NOMO-1 treated with dmso at 0.1 percent for 144 hours (cell line): ENCODE results near the gene SEPTIN1.
"Not testable (repeated sequence)": the region's sequence is repeated elsewhere in the genome, so short reads cannot be mapped to it uniquely, and the experiment has no call there.

ENCODE experiments used
- DNase-seq: peaks from one replicate; lab custom pipeline; 2025; ENCODE audit not compliant: unreplicated experiment; lab: John Stamatoyannopoulos, UW

The SEPTIN1 gene

DNA sequence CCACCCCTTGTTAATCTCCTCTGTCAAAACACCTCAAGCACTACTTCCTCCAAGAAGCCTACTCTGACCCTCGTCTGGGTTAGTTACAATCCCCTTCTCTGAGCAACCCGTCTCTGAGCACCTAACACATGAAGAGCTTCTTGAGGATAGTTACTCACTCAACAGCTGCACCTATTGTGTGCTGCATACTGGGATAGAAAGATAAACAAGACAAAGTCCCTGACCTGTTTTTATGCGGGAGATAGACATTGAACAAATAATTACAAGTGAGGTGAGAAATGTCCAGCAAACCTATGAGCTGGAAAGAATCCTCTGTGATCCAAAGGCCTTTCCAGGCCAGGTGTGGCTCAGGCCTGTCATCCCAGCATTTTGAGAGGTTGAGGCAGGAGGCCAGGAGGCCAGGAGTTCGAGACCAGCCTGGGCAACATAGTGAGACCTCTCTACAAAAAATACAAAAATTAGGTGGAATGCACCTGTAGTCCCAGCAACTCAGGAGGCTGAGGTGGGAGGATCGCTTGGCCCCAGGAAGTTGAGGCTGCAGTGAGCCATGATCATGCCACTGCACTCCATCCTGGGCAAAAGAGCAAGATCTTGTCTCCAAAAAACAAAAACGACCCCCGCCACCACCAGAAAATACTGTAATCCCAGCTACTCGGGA lies 19.5 kb upstream of the SEPTIN1 start:
- no peak for DNase-seq

DNA sequence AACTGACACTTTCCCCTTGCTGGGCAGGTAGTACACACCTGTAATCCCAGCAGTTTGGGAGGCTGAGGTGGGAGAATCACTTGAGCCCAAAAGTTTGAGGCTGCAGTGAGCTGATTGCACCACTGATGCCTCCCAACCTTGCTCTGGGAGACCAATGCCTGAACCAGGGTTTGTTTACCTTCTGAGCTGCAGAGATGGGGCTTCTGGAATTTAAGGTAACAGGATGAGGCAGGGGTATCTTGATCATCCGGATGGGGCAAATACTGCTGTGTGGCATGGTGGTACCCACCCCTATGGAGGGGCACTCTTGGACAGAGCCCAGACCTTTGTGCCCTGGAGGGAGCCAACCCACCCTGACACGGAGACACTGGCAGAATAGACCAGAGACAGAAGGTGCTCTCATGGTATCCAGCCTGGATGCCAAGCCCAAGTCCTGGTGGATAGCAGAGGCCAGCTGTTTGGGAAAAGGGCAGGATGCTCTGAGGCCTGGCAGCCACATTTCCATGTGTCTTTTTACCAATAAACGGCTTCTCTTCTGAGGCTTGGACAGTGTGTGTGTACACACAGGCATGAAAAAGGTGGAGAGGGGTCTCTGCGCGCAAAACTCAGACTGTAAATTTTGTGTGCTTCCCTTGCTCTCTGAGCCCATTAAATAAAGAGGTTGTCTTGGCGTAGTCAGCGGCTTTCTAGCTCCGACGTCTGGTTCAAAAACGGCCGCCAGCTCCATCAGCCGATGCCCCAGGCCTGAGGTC lies 17.2 kb upstream of the SEPTIN1 start:
- no peak for DNase-seq

DNA sequence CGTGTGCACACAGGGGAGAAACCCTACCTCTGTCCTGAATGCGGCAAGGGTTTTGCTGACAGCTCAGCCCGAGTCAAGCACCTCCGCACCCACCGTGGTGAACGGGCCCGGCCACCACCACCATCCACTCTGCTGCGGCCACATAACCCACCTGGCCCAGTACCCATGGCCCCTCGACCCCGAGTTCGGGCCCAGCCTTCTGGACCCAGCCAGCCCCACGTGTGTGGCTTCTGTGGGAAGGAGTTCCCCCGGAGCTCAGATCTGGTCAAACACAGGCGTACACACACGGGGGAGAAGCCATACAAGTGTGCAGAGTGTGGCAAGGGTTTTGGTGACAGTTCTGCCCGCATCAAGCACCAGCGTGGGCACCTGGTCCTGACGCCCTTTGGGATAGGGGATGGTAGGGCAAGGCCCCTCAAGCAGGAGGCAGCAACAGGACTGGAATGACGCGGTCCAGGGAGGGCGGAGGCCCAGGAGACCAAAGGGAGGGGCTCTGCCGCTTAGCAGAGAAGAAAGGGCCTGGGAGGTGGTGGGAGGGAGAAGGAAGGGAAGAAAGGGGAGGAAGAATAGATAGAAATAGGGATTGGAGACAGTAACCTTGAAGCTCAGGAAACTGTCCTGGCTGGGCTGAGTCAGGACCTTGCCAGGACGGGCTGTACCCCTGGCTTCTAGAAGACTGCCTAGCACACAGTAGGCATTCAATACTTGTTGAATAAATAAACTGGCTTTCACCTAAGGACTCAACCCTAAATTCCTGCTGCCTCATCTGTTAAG lies 16.5 kb upstream of the SEPTIN1 start:
- no peak for DNase-seq

DNA sequence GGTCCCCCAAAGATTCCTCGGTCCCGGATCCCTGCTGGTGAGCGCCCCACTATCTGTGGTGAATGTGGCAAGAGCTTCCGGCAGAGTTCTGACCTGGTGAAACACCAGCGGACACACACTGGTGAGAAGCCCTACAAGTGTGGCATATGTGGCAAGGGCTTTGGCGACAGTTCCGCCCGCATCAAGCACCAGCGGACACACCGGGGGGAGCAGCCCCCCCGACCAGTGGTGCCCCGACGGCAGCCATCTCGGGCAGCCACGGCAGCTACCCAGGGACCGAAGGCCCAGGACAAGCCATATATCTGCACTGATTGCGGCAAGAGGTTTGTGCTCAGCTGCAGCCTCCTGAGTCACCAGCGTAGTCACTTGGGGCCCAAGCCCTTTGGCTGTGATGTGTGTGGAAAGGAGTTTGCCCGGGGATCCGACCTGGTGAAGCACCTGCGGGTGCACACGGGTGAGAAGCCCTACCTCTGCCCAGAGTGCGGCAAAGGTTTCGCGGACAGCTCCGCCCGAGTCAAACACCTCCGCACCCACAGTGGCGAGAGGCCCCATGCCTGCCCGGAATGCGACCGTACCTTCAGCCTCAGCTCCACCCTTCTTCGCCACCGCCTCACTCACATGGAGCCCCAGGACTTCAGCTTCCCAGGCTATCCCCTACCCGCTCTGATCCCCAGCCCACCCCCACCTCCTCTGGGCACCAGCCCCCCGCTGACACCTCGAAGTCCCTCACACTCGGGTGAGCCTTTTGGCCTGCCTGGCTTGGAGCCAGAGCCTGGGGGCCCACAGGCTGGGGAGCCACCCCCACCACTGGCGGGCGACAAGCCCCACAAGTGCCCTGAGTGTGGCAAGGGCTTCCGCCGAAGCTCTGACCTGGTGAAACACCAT lies 15.7 kb upstream of the SEPTIN1 start:
- no peak for DNase-seq

DNA sequence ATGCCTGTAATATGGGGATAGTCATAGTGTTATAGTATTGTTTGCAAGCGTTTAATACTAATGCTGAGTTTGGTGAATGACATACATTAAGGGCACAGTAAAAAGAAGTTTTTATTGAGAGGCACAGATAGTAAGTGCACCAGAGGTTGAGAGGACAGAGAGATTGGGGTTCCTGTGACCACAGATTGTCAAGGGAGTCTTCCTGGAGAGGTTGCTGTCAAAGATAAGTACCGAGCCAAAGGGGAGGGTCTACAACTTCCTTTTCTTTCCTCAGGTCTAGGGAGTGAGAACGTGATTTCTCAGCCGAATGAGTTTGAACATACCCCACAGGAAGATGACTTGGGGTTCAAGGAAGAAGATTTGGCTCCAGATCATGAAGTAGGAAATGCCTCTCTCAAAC lies 14.7 kb upstream of the SEPTIN1 start:
- DNase-seq: no peak

DNA sequence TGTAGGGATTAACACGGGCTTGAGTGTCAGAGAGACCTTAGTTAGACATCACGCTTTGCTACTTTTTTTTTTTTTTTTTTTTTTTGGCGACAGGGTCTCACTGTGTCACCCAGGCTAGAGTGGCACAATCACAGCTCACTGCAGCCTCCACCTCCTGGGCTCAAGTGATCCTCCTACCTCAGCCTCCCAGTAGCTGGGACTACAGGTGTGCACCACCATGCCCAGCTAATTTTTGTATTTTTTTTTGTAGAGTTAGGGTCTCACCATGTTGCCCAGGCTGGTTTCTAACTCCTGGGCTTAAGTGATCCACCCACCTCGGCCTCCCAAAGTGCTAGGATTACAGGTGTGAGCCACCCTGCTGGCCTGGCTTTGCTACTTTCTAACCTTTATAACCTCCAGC lies 14.3 kb upstream of the SEPTIN1 start:
- DNase-seq: not testable (repeated sequence)

DNA sequence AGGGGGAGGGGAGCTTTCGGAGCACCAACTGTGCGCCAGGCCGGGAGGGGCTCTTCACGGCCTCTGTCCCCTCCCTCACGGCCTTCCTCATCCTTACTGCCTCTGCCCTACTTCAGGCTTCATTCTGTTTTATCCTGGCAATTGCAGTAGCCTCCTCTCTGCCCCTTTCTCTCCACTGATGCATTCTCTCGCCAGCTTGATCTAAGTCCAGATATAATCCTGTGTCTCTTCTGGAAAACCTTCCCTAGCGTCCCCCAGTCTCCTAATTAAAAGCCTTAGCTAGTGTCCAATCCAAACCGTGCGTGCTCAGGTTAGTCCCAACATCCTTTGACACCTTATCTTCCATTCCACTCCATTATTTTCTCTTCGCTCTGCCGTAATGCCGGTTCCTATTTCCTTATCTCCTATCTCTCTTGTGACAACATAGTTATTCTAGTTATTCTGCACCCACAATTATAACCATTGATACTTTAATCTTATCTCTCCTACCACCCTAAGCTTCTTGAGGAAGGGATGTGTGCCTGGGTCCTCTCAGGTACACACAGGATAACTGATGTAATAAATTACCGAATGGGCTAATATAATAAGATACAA lies 13.7 kb upstream of the SEPTIN1 start:
- no peak for DNase-seq

DNA sequence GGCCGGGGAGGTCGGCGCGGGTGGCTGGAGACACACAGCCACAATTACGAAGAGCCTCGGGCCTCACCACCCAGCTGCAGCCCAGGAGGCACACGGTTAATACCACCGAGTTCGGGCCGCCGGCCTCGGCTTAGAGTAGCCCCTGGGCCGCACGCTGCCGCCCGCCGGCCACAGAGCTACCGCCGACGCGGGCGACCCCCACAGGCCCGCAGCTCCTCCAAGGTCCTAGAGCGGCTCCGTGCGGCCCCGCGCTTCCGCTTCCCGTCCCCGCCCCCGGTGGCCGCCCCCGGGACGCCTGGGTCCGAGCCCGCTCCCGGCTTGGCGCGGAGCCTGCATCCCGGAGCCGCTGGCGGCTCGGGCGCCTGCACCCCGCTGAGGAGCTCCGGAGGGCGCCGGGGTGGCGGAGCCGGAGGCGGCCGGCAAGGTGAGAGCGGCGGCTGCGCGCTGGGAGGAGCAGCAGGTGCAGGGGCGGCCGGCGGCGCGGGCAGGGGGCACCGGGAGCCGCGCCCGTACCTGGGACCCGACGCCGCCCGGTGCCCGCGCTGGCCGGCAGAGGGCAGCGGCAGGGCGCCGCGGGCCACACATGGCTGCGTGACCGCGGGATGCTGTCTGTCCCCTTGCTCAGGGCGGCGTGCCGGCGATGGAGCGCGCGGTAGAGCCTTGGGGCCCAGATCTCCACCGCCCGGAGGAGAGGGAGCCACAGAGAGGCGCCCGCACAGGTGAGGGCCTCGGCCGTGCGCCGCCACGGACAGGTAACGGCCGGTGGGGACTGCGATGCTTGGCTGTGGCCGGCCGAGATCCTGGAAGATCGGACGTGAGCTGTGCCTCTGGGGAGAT lies 13.0 kb upstream of the SEPTIN1 start, which contains the start of gene ZNF48:
ZNF48 (plus strand) TSS at position 266 of the 837 bp plus-strand sequence; CDS start at position 641, 375 bp downstream.
- DNase-seq: peak; percentile 84

DNA sequence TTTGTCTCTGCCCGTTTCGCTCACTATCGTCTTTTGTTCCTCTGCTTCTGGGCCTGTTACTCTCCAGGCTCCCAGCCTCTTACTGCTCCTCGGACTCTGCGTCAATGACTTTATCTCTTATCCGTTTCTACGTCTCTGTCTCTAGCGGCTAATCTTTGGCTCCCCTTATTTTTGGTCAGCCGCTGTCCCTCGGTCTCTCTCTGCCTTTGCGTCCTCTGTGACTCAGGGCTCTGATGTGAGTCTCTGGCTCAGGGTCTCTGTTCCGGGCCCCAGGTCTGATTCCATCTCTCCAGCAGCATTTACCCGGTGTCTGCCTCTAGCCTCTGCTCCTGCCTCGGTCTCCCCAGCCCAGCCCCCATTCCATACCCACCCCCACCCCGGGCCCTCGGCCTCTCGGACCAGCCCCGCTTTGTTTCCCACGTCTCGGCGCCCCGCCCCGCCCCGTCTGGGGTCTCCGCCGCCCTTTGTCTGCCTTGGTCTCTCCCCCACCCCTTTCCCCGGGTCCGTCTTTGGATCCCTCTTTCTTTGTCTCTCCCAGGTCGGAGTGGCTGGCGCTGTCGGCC lies 12.3 kb upstream of the SEPTIN1 start:
- DNase-seq: no peak

DNA sequence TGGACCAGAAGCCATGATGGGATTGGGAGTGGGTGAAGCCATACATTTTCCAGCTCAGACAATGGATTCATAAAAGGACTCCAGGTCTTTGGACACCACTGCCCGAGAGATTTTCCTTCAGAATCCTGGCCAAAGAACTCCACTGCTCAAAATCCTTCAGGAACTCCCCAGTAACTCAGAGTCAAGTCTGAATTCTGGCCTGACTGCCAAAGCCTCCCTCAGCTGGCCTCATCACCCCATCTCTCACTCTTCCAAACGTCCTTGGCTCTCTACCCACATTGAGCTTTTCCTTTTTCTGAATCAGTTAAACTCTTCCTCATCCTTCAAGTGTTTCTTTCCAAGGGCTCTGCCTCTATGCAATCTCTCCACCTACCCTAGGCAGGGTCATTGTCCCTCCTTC lies 1.2 kb upstream of the SEPTIN1 start:
- DNase-seq: no peak

DNA sequence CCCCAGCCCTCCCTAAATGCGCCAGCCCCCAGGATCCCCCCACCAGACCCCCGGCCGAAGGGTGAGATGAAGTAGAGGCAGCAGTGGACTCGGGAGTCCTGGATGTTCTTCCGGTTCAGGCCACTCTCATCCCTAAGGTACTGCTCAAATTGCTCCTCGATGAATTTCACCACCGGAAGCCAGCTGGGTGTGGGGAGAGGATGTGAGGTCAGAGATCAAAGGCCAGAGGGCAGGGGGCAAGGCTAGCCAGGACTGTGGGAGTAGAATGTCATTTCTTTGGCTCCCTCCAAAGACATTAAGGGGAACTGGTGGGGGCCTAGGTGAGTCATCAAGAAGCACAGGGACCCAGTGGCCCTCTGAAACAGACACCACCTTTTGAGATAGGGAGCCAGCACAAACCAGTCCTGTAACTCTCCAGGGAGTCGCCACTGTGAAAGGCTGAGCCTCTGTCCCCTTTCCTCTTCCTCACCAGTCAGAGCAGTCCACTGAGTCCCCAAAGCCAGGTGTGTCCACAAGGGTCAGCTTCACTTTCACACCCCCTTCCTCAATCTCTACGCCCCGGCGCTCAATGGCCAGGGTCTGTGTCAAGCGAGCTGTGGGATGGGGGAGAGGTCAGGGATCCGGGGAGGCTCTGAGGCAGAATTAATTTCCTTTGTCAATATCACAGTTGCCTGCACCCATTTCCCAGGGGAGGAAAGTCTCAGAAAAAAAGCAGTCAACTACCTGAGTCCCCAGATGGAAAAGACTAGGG lies 895 bp downstream of the SEPTIN1 start:
- no peak for DNase-seq

DNA sequence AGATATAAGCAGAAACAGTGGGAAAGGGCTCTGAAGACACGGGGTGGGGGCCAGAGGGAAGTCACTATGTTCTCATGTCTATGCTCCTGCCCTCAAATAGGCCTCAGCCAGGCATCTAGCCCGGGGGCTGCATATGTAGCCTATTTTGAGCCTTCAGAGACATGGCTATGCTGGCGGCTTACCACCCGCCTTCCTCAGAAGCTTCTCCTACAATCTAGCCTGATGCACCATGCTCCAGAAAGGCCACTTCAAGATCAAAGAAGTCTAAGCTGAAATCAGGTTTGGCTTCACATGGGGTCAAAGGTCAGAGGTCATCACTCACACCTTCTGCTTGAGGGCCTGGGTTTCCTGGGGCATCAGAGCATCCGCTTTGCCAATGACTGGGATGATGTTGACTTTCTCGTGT lies 1.6 kb downstream of the SEPTIN1 start:
- no peak for DNase-seq

DNA sequence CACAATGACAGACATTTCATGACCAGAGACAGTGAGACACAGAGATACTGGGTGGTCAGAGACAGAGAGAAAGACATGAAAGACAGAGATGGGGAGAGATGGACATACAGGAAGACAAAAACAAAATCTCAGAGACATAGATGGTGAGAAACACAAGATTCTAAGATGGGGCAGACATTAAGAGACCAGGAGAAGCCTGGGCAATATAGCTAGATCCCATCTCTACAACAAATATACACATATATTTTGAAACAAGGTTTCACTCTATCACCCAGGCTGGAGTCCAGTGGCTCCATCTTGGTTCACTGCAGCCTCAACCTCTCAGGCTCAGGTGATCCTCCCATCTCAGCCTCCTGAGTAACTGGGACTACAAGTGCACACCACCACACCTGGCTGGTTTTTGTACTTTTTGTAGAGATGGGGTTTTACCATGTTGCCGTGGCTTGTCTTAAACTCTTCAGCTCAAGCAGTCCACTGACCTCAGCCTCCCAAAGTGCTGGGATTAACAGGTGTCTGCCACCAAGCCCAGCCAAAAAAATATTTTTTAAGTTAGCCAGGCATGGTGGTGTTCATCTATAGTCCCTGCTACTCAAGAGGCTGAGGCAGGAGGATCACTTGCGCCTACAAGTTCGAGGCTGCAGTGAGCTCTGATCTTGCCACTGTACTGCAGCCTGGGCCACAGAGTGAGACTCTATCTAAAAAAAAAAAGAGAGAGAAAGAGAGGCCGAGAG lies 2.1 kb downstream of the SEPTIN1 start:
- DNase-seq: no peak

DNA sequence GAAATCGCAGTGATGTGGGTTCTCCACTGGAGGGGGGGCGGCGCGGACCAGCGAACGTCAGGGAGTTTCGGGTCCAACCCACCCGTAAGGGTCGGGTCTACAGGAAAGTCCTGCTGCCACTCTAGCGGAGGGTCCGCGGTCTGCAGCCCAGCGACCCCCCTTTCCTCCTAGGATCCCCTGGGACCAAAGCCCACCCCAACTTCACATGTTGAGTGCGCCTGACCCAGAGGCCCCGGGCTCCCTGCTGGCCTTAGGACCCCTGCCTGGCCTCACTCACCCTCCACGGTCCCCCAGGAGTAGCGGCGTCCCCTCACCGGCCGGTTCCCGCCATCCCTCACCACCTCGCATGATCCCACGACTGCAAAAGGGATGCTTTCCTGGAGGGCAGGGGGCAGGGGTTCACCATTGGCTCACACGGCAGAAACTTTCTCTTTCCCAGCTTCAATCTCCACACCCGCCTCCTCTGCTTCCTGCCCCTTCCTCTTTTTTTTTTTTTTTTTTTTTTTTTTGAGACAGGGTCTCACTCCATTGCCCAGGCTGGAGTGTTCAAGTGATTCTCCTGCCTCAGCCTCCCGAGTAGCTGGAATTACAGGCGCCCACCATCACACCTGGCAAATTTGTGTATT lies 3.1 kb downstream of the SEPTIN1 start:
- no peak for DNase-seq

DNA sequence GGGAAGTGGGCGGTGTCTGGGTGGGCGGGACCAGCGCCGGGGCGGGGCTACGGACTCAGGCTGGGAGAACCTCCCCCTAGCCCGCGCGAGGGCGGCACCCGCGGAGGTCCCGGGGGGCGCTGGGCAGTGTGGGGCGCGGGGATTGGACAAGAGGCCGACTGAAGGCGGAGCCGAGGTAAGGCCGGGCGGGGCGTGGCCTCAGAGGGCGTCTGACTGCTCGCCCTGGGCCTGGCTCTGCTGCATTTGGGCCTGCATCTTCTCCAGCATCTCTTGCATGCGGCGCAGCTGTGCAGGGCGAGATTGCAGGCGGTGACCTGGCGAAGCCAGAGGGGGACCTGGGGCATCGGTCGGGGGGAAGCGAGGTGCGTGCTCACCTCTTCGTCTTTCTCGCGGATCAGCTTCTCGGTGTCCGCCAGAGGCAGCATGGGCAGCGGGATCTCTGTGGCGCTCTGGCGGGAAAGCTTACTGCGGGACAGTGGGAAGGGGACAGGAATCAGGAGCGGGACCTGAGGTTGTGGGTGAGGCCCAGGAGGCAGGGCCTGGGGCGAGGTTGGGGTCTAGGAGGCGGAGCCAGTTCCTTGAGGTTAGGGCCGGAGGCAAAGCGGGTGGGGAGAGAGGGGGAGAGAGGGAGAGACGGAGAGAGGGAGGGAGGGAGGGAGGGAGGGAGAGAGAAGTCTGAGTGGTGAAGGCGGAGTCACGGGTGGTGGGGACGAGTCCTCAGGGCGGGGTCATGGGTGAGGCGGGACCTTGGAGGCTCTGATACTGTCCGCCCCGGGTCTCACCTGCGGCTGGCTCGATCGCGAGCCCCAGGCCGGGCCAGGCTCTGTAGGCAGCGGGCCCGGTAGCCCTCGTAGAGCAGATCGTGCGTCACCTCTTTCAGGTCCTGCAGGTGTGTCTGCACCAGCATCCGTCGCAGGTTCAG lies 3.9 kb downstream of the SEPTIN1 start:
- DNase-seq: peak; percentile 95

DNA sequence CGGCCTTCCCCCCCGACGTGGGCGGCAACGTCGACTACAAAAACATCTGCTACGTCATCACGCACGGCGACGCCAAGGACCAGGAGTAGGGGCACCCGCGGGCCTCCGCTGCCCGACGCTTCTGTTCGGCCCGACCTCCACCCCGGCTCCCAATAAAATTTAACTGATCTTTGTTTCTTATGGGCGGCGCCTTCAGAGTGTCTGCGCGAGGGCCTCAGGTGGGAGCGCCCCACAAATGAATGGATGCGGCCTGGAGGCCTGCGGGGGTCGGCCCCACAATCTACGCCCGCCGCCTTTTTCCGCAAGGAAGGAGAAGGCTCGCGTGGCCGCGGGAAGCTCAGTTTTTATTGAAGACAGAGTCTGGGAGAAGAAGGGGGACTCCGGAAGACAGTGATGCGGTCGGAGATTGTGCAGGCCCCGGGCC lies 4.5 kb downstream of the SEPTIN1 start:
- DNase-seq: peak; percentile 80
